ENCODE data around the gene SPATA31C1.

DNA sequence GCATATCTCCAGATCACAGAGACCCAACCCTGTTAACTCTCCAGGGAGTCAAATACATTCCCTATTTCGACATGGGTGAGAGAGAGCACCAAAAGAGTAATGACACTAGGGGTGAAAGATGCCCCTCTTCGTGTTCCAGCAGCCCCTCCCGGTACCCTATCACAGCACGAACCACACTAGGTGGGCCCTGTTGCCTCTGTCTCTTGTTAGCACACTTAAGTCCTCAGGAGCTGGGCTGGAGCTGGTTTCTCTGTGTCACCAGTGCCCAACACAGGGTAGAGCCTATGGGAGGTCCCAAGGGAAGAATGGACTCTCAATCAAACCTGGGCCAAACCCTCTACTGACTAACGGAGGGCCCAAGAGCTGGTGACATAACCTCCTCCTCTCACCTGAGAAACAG is 55.4 kb downstream of the SPATA31C1 start:
- TF ChIP-seq ZNF274 (IDR thresholded peaks at IDR 0.05; ENCODE audit: low read depth, low read length) (no peak), YY1 (IDR thresholded peaks at IDR 0.05; ENCODE audit: insufficient read depth, insufficient read length) (no peak), SUZ12 (IDR thresholded peaks at IDR 0.05; ENCODE audit: extremely low read depth, insufficient read depth, insufficient read length) (no peak)
